NCI-H510A treated with DMSO at 0.1 percent for 48 hours (cell line): ENCODE measurements around the gene CPNE7.
"Not testable (repeated sequence)": the region's sequence is repeated elsewhere in the genome, so short reads cannot be mapped to it uniquely, and the experiment has no call there.

Source experiments
- DNase-seq: peaks from one replicate; lab custom pipeline; 2025; lab: John Stamatoyannopoulos, UW

The CPNE7 gene

GRCh38 chr16:89623511-89624261, 48.1 kb downstream of the CPNE7 start:
- DNase-seq, result no peak

GRCh38 chr16:89624777-89625761, 49.5 kb downstream of the CPNE7 start:
- no peak for DNase-seq

GRCh38 chr16:89629827-89630610, 54.5 kb downstream of the CPNE7 start:
- no peak for DNase-seq

- DNase-seq, result no peak
Observed at GRCh38 chr16:89633064-89633631, 57.6 kb downstream of the CPNE7 start.

- DNase-seq, result not testable (repeated sequence)
Observed at GRCh38 chr16:89634463-89635385, 59.2 kb downstream of the CPNE7 start.

- no peak for DNase-seq
Observed at GRCh38 chr16:89636663-89637062, 61.1 kb downstream of the CPNE7 start.

- DNase-seq, result no peak
Observed at GRCh38 chr16:89637379-89637778, 61.8 kb downstream of the CPNE7 start.

- no peak for DNase-seq
Observed at GRCh38 chr16:89638455-89638854, 62.9 kb downstream of the CPNE7 start.

- no peak for DNase-seq
Observed at GRCh38 chr16:89639385-89639784, 63.8 kb downstream of the CPNE7 start.

GRCh38 chr16:89641458-89642119, 66.0 kb downstream of the CPNE7 start:
- no peak for DNase-seq

- DNase-seq, result no peak
Observed at GRCh38 chr16:89642574-89642973, 67.0 kb downstream of the CPNE7 start.

GRCh38 chr16:89643769-89644300, 68.3 kb downstream of the CPNE7 start:
- DNase-seq, result no peak

GRCh38 chr16:89645122-89645521, 69.6 kb downstream of the CPNE7 start:
- DNase-seq, result no peak

GRCh38 chr16:89646270-89646669, 70.7 kb downstream of the CPNE7 start:
- no peak for DNase-seq
